Mesendoderm (in vitro differentiated cells): ENCODE measurements around the gene CPSF4L.

Source experiments
- DNase-seq: peaks from one replicate; pipeline ENCODE4 v3.0.0; 2013
- H2AK5ac ChIP-seq: 2 replicates; pipeline ENCODE4 v1.6.1; 2013; ENCODE audit warnings: low read length, inconsistent platforms
- H2BK120ac ChIP-seq: 2 replicates; pipeline ENCODE4 v1.6.1; 2013; ENCODE audit warnings: low read depth, mild to moderate bottlenecking, low read length, moderate library complexity, mixed read lengths
- H2BK15ac ChIP-seq: replicated peaks from 2 replicates; pipeline ENCODE4 v1.6.1; 2013; ENCODE audit warnings: low read depth, mild to moderate bottlenecking, moderate library complexity
- H2BK5ac ChIP-seq: 2 replicates; pipeline ENCODE4 v1.6.1; 2013; ENCODE audit warnings: low read length, inconsistent platforms
- H3K18ac ChIP-seq: 2 replicates; pipeline ENCODE4 v1.6.1; 2013; ENCODE audit warnings: mild to moderate bottlenecking, low read length, mixed read lengths
- H3K23ac ChIP-seq: one replicate; pipeline ENCODE4 v1.6.1; 2013; ENCODE audit warnings: low read length
- H3K27ac ChIP-seq: 2 replicates; pipeline ENCODE4 v1.5.1; 2013; ENCODE audit warnings: low read depth, mild to moderate bottlenecking, inconsistent platforms, low read length, moderate library complexity
- H3K27me3 ChIP-seq: 2 replicates; pipeline ENCODE4 v1.6.1; 2013; ENCODE audit warnings: low read length, control low read depth, mild to moderate bottlenecking, inconsistent platforms; ENCODE audit not compliant: insufficient read depth, poor library complexity
- H3K36me3 ChIP-seq: 2 replicates; pipeline ENCODE4 v1.6.1; 2013; ENCODE audit warnings: low read length, inconsistent platforms; ENCODE audit not compliant: control insufficient read depth, insufficient read depth
- H3K4ac ChIP-seq: one replicate; pipeline ENCODE4 v1.6.1; 2013; ENCODE audit warnings: low read depth, mild to moderate bottlenecking, low read length, moderate library complexity
- H3K4me1 ChIP-seq: 2 replicates; pipeline ENCODE4 v1.6.1; 2013; ENCODE audit warnings: low read depth, low read length, inconsistent platforms; ENCODE audit not compliant: control insufficient read depth
- H3K4me2 ChIP-seq: 2 replicates; pipeline ENCODE4 v1.6.1; 2013; ENCODE audit warnings: low read length
- H3K4me3 ChIP-seq: 2 replicates; pipeline ENCODE4 v1.5.1; 2013; ENCODE audit warnings: mild to moderate bottlenecking, low read length
- H3K56ac ChIP-seq: one replicate; pipeline ENCODE4 v1.6.1; 2013; ENCODE audit warnings: low read length
- H3K79me1 ChIP-seq: 2 replicates; pipeline ENCODE4 v1.6.1; 2013; ENCODE audit warnings: low read length, inconsistent platforms
- H3K79me2 ChIP-seq: 2 replicates; pipeline ENCODE4 v1.6.1; 2013; ENCODE audit warnings: mild to moderate bottlenecking, low read length; ENCODE audit not compliant: control insufficient read depth, insufficient read depth
- H3K9ac ChIP-seq: 2 replicates; pipeline ENCODE4 v1.6.1; 2013; ENCODE audit warnings: low read length, inconsistent platforms
- H4K5ac ChIP-seq: one replicate; pipeline ENCODE4 v1.6.1; 2013; ENCODE audit warnings: low read length
- H4K8ac ChIP-seq: one replicate; pipeline ENCODE4 v1.6.1; 2013; ENCODE audit warnings: low read depth, mild to moderate bottlenecking, control low read depth, low read length, moderate library complexity
- WGBS: extraction: QIAGEN DNeasy Blood & Tissue Kit; methylation state at CpG from one replicate; pipeline ENCODE4 v1.1.7; 2013; ENCODE audit warnings: low lambda C conversion rate, missing lambda C conversion rate; ENCODE audit not compliant: insufficient coverage; ENCODE audit errors: extremely low coverage; 5-methylcytosine and 5-hydroxymethylcytosine counted together

Gene CPSF4L

DNA sequence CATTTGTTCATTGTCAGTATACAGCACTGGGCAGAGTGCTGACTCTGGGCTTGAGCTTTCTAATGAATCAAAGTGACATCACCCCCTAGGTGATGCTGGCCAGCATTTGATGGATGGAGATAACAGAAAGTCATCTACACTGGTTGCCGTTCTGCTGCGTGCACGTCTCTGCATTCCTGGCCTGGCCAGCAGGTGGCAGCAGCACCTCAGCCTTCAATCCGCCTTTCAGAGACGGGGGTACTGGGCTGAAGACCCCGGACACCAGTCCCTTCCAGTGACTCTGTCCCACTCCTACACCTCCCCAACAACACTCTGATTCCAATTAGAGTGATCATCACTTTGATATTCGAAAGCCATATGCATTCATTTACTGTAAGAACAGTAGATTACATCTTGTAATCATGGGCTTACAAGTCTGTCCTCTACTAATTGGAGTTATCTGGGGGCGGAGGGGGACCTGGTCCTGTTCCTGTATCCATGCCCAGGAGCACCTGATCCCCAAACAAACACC is 6.0 kb downstream of the CPSF4L start:
- no peak overlapping the region for H4K5ac ChIP-seq
- no peak overlapping the region for H4K8ac ChIP-seq
- WGBS = no CpG with 5 or more reads among the region's 8 CpGs
- no peak overlapping the region for H2AK5ac ChIP-seq
- DNase-seq = peak; percentile 79
- no peak overlapping the region for H2BK120ac ChIP-seq
- H3K4me3 ChIP-seq = no peak overlapping the region
- H3K4me2 ChIP-seq = no peak overlapping the region
- no peaks in the 10 kb centered on the region for H3K79me1 ChIP-seq
- H3K27me3 ChIP-seq = no peaks in the 10 kb centered on the region
- H3K4ac ChIP-seq = no peak overlapping the region
- H3K27ac ChIP-seq = no peak overlapping the region
- no peak overlapping the region for H3K56ac ChIP-seq
- no peaks in the 10 kb centered on the region for H3K36me3 ChIP-seq
- H3K4me1 ChIP-seq = no peaks in the 10 kb centered on the region
- no peaks in the 10 kb centered on the region for H3K79me2 ChIP-seq
- no peak overlapping the region for H2BK5ac ChIP-seq
- no peak overlapping the region for H3K18ac ChIP-seq
- no peak overlapping the region for H3K9ac ChIP-seq
- H2BK15ac ChIP-seq = no peak overlapping the region
- H3K23ac ChIP-seq = no peak overlapping the region

DNA sequence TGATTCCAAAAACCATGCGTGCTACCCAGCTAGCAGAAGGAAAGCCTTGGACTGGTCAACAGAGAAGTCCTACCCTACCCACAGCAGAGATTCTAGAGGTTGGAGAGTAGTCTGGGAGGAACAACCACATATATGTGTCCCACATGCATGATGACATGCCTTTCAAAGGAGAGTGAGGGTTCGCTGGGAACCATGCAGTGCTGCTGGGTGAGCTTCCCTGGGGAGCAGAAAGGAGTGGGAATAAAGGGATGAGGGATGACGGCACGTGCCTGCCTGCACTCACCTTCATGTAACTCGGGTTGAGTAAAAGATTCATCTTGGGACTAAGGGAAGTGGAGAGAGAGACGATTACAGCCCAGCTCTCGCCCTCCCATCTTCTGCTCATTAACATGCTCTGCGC is 9.8 kb downstream of the CPSF4L start:
- Histone ChIP-seq H3K27ac (no peak overlapping the region), H3K4ac (no peak overlapping the region), H3K79me2 (no peaks in the 10 kb centered on the region), H3K9ac (no peak overlapping the region), H2AK5ac (no peak overlapping the region), H3K56ac (no peak overlapping the region), H3K4me1 (no peaks in the 10 kb centered on the region), H3K18ac (no peak overlapping the region), H3K4me3 (no peak overlapping the region), H2BK5ac (no peak overlapping the region), H3K36me3 (peaks cover 2% of the 10 kb centered on the region), H4K5ac (no peak overlapping the region), H3K79me1 (no peaks in the 10 kb centered on the region), H3K4me2 (no peak overlapping the region), H4K8ac (no peak overlapping the region), H2BK15ac (no peak overlapping the region), H3K27me3 (no peaks in the 10 kb centered on the region), H2BK120ac (no peak overlapping the region), H3K23ac (no peak overlapping the region)
- no CpG with 5 or more reads among the region's 8 CpGs for whole genome bisulfite sequencing
- DNase-seq = no peak

DNA sequence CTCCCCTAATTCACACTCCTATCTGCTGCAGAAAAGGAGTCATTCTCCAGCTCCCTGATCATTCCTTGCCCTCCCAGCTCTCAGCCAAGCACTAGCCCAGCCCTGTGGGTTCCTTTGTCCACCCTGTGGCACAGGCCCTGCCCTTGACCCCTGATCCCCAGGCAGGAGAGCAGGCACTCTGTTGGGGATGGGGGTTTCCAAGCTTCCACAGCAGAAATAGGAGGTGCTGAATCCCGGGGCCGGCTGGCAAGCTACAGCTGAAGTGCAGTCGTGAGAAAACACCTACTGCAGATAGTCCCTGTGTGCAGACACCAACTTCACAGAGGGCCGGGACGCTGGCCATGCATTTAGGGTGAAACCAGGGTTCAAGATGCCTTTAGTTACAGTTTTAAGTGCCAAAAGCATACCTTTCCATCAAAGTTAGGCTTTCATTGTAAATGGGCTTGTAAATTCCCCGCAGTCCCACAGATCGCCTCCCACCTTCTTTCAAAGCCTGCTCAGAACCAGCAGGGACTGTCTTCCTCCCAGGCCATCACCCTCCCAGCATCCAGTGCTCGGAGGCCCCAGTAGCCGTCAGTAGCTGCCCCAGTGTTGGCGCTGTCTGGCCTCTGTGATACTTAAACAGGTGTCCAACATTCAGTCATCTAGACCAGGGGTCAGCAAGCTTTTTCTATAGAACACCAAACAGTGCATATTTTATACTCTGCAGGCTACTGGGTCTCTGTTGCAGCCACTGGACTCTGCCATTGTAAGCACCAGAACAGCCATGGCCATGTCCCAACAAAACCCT is 10.6 kb downstream of the CPSF4L start:
- no peak overlapping the region for H3K4ac ChIP-seq
- no peak overlapping the region for H2AK5ac ChIP-seq
- H3K4me1 ChIP-seq = no peaks in the 10 kb centered on the region
- H3K27ac ChIP-seq = no peak overlapping the region
- no peak overlapping the region for H4K8ac ChIP-seq
- no peaks in the 10 kb centered on the region for H3K27me3 ChIP-seq
- no peak overlapping the region for H3K4me3 ChIP-seq
- H3K4me2 ChIP-seq = no peak overlapping the region
- no peak for DNase-seq
- no peak overlapping the region for H4K5ac ChIP-seq
- H3K56ac ChIP-seq = no peak overlapping the region
- H2BK120ac ChIP-seq = no peak overlapping the region
- H3K36me3 ChIP-seq = peaks cover 2% of the 10 kb centered on the region
- no peak overlapping the region for H3K23ac ChIP-seq
- H2BK15ac ChIP-seq = no peak overlapping the region
- H3K79me1 ChIP-seq = no peaks in the 10 kb centered on the region
- no peak overlapping the region for H2BK5ac ChIP-seq
- no peak overlapping the region for H3K18ac ChIP-seq
- H3K79me2 ChIP-seq = no peaks in the 10 kb centered on the region
- no peak overlapping the region for H3K9ac ChIP-seq
- WGBS = no CpG with 5 or more reads among the region's 10 CpGs

DNA sequence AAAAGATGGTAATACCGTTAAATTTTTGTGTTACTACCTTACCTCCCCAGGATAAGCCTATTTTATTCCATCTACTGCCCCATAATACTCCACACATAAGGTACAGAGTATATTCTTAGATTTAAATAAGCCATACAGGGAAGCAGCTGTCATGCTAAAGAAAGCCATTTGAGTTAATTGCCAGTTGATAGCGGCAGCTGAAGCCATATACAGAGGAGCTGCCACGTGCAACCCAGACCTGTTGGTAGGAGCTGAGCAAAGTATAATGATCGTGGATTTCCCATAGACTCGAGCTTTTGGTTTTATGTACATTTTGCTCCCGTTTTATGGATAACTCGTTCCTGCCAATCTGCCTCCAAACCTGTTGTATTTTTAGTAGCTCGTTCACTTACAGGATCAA is 12.0 kb downstream of the CPSF4L start:
- Histone ChIP-seq H2BK5ac (no peak overlapping the region), H2AK5ac (no peak overlapping the region), H2BK15ac (no peak overlapping the region), H3K18ac (no peak overlapping the region), H3K36me3 (peaks cover 2% of the 10 kb centered on the region), H3K4ac (no peak overlapping the region), H3K4me2 (no peak overlapping the region), H3K9ac (no peak overlapping the region), H3K27me3 (no peaks in the 10 kb centered on the region), H3K79me2 (no peaks in the 10 kb centered on the region), H4K8ac (no peak overlapping the region), H3K4me3 (no peak overlapping the region), H3K27ac (no peak overlapping the region), H3K23ac (no peak overlapping the region), H4K5ac (no peak overlapping the region), H3K79me1 (no peaks in the 10 kb centered on the region), H3K56ac (no peak overlapping the region), H3K4me1 (no peaks in the 10 kb centered on the region), H2BK120ac (no peak overlapping the region)
- no peak for DNase-seq
- WGBS = no CpG with 5 or more reads among the region's 8 CpGs

DNA sequence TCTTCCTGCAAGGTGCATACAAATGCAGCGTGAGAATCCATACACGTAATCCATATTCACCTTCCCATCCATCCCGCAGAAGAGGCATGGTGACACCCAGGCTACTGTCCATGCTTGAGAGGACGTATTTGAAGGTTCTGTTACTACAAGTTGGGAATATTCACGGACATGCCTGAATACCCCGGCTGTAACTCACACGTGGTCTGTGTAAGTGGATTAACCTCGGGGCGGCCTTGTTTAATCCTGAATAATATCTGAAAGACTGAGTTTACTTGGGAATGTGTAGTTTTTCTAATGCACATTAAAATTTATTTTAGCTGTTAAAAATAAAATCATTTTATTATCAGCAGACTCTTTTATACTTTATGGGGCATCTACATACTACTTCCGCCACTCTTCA is 13.1 kb downstream of the CPSF4L start:
- H4K8ac ChIP-seq = no peak overlapping the region
- peaks cover 2% of the 10 kb centered on the region for H3K36me3 ChIP-seq
- no CpG with 5 or more reads among the region's 10 CpGs for WGBS
- no peak overlapping the region for H3K27ac ChIP-seq
- H2BK5ac ChIP-seq = no peak overlapping the region
- no peak overlapping the region for H2BK15ac ChIP-seq
- no peaks in the 10 kb centered on the region for H3K27me3 ChIP-seq
- no peak overlapping the region for H3K18ac ChIP-seq
- no peak for DNase-seq
- no peak overlapping the region for H3K4ac ChIP-seq
- H2BK120ac ChIP-seq = no peak overlapping the region
- H3K4me3 ChIP-seq = no peak overlapping the region
- H3K4me1 ChIP-seq = no peaks in the 10 kb centered on the region
- H3K9ac ChIP-seq = no peak overlapping the region
- H3K79me2 ChIP-seq = no peaks in the 10 kb centered on the region
- H3K56ac ChIP-seq = no peak overlapping the region
- no peaks in the 10 kb centered on the region for H3K79me1 ChIP-seq
- no peak overlapping the region for H4K5ac ChIP-seq
- no peak overlapping the region for H3K4me2 ChIP-seq
- no peak overlapping the region for H3K23ac ChIP-seq
- H2AK5ac ChIP-seq = no peak overlapping the region

DNA sequence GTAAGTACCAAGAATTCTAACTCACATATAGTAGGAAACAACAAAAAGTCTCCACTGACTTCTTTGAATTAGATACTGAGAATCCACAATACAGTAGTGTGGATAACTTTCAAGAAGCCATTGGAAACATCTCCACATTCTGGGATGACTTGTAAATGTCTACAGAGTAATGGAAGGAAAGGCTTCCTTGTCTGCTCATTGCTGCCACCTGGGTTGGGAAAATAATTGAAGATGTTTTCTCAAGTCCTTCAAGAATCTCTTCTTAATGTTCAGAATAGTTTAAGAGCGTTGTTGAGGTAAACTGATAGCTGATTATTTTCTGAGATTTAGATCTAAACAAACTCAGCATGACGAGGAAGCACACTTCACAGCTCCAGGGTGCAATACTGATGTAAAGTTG is 14.0 kb downstream of the CPSF4L start:
- DNase-seq = no peak
- H2BK120ac ChIP-seq = no peak overlapping the region
- no peak overlapping the region for H3K4ac ChIP-seq
- no peak overlapping the region for H3K4me3 ChIP-seq
- no peak overlapping the region for H3K23ac ChIP-seq
- no peaks in the 10 kb centered on the region for H3K27me3 ChIP-seq
- no peak overlapping the region for H3K4me2 ChIP-seq
- no peaks in the 10 kb centered on the region for H3K79me2 ChIP-seq
- H3K18ac ChIP-seq = no peak overlapping the region
- H2AK5ac ChIP-seq = no peak overlapping the region
- H4K8ac ChIP-seq = no peak overlapping the region
- no peak overlapping the region for H4K5ac ChIP-seq
- H2BK15ac ChIP-seq = no peak overlapping the region
- no peak overlapping the region for H3K9ac ChIP-seq
- no peak overlapping the region for H3K27ac ChIP-seq
- H2BK5ac ChIP-seq = no peak overlapping the region
- peaks cover 2% of the 10 kb centered on the region for H3K36me3 ChIP-seq
- no peaks in the 10 kb centered on the region for H3K79me1 ChIP-seq
- WGBS = no CpG with 5 or more reads among the region's 2 CpGs
- no peak overlapping the region for H3K56ac ChIP-seq
- no peaks in the 10 kb centered on the region for H3K4me1 ChIP-seq
